SH-SY5Y (cell line): ENCODE results near the gene FRMD8.
A peak's percentile ranks its signal among the peaks of the same experiment; 100 is the strongest.

Source experiments
- GATA2 ChIP-seq: IDR thresholded peaks from 2 replicates; pipeline ENCODE4 v1.6.1; 2011; ENCODE audit warnings: mild to moderate bottlenecking, low read depth, low read length
- GATA3 ChIP-seq: IDR thresholded peaks from 2 replicates; pipeline ENCODE4 v1.6.1; 2011; ENCODE audit warnings: low read depth, mild to moderate bottlenecking, low read length, moderate library complexity

Gene FRMD8

DNA sequence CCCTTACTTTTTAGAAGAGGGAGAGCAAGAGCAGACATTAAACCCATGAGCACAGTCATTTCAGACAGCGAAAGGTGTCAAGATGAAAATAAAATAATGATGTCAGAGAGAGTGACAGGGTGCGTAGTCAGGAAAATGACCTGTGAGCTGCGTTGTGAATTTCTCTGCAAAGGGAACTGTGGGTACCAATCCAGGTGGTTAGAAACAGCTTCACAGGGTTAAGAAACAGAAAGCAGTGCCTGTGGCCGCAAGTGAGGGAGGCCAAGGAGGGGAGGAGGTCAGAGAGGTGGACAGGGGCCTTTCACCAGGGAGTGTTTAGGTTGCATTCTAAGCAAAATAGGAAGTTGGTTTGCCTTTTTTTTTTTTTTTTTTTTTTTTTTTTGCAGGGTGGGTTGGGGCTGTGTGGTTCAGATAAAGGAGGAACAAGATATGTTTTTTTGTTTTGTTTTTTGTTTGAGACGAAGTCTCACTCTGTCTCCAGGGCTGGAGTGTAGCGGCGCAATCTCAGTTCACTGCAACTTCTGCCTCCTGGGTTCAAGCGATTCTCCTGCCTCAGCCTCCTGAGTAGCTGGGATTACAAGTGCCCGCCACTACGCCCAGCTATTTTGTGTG is 24.0 kb upstream of the FRMD8 start:
- TF ChIP-seq GATA2 = no peak
- no peak for TF ChIP-seq GATA3

DNA sequence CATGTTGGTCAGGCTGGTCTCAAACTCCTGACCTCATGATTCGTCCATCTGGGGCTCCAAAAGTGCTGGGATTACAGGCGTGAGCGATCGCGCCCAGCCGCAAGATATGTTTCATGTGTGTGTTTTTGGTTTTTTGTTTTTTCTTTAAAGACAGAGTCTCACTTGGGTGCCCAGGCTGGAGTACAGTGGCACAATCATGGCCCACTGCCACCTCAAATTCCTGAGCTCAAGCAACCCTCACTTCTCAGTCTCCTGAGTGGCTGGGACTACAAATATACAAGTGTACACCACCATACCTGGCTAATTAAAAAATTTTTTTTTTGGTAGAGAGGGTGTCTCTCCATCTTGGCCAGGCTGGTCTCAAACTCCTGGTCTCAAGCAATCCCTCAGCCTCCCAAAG is 23.5 kb upstream of the FRMD8 start:
- no peak for TF ChIP-seq GATA2
- TF ChIP-seq GATA3 = no peak

DNA sequence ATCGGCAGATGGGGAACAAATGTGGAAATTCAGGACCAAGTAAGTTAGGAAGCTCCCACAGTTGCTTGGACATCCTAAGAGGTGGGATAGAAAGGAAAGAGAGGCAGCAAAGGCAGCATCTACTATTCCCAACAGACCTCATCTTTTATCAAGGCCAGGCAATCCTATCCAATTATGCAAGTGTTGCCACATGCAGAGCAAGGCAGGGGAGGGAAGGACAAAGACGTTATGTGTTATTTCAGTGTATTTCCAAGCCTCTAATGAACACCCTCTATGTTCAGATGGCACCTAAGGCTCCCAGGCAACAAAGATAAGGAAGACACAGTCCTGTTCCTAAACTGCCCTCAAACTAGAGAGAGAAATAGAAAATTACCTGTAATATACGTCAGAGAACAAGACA is 22.7 kb upstream of the FRMD8 start:
- TF ChIP-seq GATA2 = no peak
- no peak for TF ChIP-seq GATA3

DNA sequence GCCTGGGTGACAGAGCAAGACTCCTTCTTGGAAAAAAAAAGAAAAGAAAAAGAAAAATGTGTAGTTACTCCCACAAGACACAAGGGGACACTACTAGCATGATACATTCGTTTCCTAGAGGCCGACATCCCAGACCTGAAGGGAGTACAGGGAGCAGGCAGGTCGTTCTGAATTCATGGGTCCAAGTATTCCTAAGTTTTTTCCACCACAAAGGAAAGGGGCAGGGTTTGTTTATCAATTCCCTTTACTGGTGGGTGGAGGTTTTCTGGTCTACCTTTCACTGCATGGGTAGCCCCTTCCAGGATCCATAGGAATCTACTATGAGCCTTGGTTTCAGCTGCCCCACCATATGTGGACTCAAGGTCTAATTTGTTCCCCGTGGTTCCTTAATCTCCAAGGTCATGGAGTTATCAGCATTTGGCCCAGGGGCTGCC is 20.1 kb upstream of the FRMD8 start:
- no peak for TF ChIP-seq GATA2
- no peak for TF ChIP-seq GATA3

DNA sequence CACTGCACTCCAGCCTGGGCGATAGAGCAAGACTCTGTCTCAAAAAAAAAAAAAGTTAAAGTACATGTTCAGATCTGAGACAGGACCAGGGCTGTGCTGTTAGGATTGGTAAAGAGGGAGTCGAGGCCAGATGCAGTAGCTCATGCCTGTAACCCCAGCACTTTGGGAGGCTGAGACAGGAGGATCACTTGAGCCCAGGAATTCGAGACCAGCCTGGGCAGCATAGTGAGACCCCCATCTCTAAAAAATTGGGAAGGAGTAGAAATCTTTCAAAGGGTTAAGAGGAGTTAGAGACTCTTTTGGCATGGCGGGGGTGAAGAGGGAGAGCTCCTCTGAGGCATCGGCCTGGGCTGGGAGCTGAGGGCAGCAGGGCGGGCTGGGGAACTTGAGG is 15.8 kb upstream of the FRMD8 start:
- TF ChIP-seq GATA2 (no peak), GATA3 (no peak)

DNA sequence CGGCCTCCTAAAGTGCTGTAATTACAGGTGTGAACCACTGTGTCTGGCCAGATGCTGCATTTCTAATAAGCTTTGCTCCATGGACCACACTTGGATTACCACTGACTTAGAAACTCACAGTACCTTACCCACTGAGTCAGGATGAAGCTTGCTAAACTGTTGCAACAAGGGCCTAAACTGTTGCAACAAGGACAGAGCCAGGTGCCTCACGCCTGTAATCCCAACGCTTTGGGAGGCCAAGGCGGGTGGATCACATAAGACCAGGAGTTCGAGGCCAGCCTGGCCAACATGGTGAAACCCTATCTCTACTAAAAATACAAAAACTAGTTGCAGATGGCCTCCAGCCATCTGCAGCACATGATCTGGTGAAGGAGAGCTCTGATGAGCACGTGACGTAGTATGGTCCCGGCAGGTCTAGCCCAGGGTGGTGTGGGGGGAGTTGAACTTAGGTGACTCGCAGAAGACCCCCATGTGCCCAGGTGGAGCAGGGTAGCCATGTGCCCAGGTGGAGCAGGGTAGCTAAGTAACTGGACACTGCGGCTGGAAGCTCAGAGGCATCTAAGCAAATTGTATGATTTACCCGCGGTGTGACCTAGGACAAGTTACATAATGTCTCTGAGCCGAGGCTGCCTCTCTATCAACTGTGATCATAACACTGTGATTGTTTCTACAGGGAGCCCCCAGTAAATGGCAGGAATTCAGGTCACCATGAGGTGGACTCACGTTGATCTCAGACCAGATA is 12.4 kb upstream of the FRMD8 start:
- TF ChIP-seq GATA2 (peak; percentile 28; the same call in 1 of the 2 replicates), GATA3 (no peak)

DNA sequence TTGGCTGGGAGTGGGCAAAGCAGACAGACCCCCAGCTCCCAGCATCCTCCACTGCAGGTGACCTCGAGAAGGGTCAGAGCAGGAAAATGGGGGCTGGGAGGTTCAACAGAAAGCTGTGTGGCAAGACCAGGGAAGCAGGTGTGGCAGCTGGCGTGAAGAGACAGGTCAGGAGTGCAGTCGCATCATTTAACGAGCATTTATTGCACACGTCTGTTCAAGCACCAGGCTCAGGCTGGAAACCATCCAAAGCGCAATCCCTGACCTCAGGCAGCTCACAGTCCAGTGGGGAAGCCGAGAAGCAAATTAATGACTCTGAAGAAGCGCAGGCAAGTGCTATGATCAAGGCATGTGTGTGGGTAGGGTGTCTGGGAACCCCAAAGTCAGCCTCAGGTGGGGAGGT is 11.4 kb upstream of the FRMD8 start:
- TF ChIP-seq GATA3 (no peak), GATA2 (no peak)

DNA sequence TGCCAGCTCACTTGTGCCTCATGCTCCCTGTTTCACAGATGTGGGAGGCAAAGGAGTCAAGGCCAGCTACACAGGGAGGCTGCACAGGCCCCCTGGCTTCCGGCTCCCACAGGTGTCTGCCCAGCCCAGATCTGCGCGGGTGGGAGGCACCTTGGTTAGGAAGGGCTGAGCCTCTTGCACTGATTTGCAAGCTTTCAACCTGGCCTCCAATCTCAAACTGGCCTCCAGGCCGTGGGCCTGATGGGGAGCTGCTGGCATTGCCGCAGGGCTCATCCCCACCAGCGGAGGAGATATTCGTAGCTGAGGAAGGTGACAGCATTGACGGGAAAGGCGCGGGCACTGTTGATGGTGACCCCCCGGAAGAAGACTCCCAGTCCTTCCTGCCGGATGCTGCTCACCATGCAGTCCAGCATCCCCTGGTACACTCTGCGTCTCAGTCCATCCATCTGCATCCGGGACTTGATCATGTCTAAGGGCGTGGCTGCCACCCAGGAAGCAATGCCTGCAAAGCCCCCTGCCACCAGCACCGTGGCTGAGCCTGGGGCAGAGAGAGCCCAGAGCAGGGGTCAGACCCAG is 10.2 kb upstream of the FRMD8 start:
- no peak for TF ChIP-seq GATA2
- no peak for TF ChIP-seq GATA3

DNA sequence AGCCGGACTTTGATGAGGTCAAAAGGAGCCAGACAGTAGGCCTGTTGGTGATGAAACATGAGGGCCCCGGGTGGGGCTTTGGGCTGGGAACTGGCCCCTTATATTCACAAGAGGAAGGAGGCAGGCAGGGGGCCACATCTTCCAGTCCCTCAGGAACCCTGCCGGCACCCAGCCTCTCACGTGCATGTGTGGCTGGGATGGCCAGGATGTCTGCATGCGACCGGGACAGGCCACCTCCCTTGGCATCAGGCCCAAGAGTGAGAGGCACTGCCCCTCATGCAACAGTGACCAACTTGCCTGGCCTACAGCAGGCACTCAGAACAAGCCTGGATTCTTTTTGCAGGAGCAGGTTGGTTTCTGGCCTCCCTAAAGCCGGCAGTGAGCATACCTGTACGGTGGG is 9.4 kb upstream of the FRMD8 start:
- no peak for TF ChIP-seq GATA2
- no peak for TF ChIP-seq GATA3

DNA sequence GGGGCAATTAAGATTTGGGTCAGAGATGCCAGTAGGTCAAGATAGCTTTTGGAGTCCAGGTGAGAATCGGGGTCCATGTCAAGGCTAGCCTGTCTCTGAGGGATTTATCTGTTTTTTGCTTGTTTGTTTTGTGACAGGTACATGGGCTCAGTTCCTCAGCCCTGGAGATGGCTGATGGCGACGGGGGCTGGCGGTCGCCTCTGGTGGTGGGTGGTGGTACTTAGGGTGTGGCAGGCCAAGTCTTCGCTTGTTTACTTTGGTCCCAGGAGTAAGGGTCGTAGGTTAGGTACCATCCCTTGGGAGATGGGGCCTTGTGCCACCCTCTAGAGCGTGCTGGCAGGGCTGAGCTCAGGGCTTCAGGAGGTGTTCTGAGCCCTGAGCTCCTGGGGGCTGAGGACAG is 8.7 kb upstream of the FRMD8 start:
- TF ChIP-seq GATA3 (no peak), GATA2 (no peak)

DNA sequence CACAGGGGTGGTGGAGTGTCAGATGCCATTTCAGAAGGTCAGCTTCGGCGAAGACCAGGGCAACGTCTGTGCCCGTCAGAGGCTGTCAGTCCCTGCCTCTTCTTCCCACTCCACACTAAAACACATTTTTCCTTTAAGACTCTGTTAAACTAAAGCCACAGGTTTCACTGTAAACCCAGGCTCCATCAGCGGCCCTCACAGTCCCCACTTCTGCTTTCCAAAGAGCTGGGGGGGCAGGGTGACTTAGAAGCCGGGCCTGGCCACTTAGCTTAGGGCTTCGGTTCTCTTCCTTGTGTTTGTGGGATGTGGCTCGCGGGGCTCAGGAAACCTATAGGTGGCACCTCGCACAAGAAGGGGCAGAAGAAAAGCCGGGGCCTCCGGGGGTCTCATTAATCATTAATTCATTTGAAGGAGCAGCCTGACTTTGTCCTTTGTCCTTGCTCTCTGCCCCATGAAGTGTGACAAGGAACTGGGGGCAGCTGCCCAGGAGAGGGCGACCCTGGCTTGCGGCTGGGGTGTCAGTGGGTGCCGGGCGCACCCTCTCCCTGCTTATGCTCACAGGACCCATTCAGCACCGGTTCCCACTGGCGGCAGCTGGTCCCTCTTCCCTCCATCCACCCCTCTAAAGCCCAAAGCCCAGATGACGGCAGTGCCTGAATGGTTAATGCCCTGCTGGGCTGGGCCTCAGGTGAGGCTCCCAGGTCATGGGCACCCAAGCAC is 8.1 kb upstream of the FRMD8 start:
- no peak for TF ChIP-seq GATA2
- no peak for TF ChIP-seq GATA3

DNA sequence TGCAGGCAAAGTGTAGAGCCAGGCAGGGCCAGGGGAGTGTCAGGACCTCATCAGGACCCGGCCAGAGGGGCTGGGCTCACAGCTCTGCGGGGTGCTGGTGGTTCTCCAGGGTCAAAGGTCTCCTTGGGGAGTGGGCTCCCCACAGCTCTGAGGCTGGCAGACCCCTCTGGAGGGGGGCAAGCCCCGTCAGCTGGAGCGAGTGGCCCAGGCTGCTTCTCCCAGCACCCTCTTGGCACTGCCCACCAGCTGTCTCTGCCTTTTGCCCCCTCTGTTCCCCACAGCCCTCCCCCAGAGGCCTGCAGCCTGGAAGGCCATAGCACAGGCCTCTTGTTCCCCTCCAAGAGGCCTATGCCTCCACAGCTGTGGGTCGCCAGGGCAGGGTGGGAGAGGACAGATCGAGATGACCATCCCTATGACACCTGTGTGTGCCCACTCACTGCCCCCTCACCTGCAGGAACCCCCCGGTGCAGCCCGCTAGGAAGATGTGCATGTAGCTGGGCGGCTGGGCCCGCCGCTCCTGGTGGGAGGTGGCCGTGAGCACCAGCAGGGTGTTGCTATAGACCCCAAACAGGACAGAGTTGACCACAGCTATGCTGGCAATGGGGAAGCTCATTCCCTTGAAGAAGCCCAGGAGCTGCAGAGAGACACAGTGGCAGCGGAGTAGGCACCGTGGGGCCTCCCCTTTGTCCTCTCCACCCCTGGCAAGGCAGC is 7.4 kb upstream of the FRMD8 start:
- TF ChIP-seq GATA3 (no peak), GATA2 (no peak)

DNA sequence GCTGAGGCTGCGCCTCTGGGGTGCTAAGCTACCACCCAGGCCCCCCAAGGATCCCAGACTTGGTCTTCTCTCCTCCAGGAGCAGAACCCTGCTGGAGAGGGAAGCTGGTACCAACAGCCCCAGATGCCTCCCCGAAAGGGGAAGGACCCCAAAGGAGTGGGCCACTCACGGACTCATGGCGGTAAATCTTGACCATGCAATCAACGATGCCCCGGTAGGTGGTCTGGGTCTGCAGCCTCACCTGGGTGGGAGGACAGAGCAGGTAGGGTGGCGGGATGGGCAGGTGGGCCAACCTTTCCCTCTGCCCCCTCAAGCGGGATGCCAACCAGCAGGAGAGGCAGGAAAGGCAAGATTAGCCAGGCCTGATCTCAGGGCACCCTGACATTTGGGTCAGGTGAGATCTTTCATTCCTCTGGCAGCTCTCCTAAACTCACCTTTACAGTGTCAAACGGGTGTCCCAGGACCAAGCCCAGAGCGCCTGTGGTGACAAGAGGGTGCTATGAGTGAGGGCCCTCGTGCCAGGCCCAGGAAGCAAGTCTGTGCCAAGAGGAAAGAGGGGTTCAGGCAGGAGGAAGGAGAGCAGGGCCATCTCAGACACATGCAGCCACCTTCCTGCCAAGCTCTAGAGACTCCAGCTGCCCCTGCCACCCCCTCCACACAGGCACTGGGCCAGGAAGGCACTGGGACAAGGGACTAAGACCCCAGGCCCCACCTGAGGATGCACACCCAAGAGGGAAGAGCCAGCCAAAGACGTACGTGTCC is 6.6 kb upstream of the FRMD8 start:
- TF ChIP-seq GATA2 (no peak), GATA3 (no peak)
